Left kidney (tissue), 2 donors: ENCODE measurements around the gene TRAPPC4. TPM values are rescaled to one million over a fixed set of nuclear protein-coding genes. Genes with fewer than 3 reads are reported as not detected.
"Not testable (repeated sequence)": the region's sequence is repeated elsewhere in the genome, so short reads cannot be mapped to it uniquely, and the experiment has no call there.

Experiments
- DNase-seq: peaks from one replicate; pipeline ENCODE4 v3.0.0-alpha.2; 2013
- polyA plus RNA-seq: library from polyadenylated mRNA; unstranded; fragments of 120-200 nt; gene quantifications from one replicate; pipeline ENCODE4 v1.2.1, GENCODE V29; 2013; ENCODE audit not compliant: insufficient read length

TRAPPC4 gene
- polyA plus RNA-seq, 1 donor: 87.6 TPM

- no peak for DNase-seq
Observed at GRCh38 chr11:119011476-119012053, 7.0 kb upstream of the TRAPPC4 start.

- DNase-seq: no peak
Observed at GRCh38 chr11:119012629-119013170, 5.9 kb upstream of the TRAPPC4 start.

GRCh38 chr11:119014209-119014924 is 4.2 kb upstream of the TRAPPC4 start:
- no peak for DNase-seq

GRCh38 chr11:119015054-119015611 is 3.4 kb upstream of the TRAPPC4 start:
- no peak for DNase-seq

GRCh38 chr11:119016216-119017009 is 2.2 kb upstream of the TRAPPC4 start:
- DNase-seq: no peak

DNA sequence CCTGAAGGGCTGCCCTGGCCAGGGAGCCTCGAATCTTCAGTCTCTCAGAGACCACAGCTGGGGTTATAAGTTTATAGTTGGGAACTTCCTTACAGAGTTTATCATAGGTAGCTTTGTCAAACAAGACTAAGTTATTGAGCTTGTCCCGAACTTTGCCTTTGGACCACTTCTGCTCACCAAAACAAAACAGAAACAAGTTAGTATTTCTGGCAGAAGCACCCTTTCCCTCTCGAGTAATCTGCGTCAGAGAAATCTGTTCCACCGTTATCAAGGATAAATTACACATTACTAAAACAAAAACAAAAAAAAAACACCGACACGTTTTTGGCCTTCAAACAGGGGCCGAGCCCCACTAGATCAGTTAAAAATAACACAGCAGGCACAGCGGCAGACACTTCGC is 1.2 kb upstream of the TRAPPC4 start:
- DNase-seq: not testable (repeated sequence)

- no peak for DNase-seq
Observed at GRCh38 chr11:119019996-119020395, 1.4 kb downstream of the TRAPPC4 start.

DNA sequence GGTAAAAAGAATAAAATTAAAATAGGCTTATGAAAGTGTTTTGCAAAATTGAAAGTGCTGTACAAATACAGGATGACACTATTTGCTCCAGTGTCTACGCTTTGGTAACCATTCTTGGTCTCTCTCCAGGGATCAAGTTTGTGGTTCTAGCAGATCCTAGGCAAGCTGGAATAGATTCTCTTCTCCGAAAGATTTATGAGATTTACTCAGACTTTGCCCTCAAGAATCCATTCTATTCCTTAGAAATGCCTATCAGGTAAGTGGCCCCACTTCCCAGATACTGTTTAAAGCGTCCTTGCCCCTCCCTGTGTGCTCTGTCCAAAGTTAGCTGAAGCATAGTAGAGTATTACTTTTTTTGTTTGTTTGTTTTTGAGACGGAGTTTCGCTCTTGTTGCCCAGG is 3.1 kb downstream of the TRAPPC4 start:
- no peak for DNase-seq

- DNase-seq: no peak
Observed at GRCh38 chr11:119023741-119024140, 5.2 kb downstream of the TRAPPC4 start.

DNA sequence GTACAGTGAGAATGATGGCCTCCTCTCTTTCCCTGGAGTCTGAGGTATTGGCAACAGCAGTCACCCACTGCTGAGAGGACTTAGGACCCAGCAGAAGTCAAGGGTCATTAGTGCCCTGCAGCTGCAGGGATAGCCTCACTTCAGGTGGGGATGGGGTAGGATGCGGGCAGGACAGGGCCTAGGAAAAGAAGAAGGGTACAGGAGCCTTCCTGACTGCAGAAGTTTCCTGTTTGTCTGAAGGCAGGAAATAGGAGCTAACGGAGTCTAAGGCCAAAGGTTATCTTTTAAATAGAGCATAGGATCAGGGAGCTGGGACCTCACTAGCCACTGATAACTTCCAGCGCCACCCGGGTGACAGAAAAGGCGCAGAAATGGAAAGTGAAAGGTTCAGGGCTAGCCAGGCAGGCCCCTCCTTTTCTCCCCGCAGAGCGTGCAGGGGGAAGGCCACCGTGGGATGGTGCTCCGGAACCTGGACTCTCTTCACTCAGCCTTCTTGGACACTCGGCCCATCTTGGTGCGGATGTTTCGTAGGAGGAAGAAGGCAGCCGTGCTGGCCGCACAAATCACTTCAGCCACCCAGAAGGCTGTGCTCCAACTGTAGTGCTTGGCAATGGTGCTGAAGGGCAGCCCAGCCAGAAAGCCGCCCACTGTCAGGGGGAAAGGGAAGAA is 6.0 kb downstream of the TRAPPC4 start:
- no peak for DNase-seq

- no peak for DNase-seq
Observed at GRCh38 chr11:119025099-119025473, 6.5 kb downstream of the TRAPPC4 start.

DNA sequence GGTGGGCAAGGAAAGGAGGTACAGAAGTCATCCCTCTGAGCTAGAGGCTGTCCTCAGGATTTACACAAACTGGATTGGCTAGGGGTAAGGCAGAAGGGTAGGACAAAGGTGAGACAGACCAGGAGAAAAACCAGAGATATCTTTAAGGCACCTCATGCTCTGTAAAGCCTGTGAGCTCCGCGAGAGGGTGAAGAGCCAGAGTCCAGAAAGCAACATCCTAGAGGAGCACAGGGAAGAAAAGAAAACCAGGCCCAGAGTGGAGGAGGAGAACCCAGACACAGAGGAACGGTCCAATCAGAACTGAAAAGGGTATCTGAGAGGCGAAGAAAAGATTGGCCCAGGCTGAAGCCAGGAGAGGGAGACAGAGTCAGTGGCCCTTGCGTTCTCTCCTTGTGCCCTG is 7.0 kb downstream of the TRAPPC4 start:
- DNase-seq: no peak

- no peak for DNase-seq
Observed at GRCh38 chr11:119025978-119026766, 7.6 kb downstream of the TRAPPC4 start.

- DNase-seq: no peak
Observed at GRCh38 chr11:119026970-119027369, 8.4 kb downstream of the TRAPPC4 start.

- no peak for DNase-seq
Observed at GRCh38 chr11:119027561-119028345, 9.2 kb downstream of the TRAPPC4 start.

DNA sequence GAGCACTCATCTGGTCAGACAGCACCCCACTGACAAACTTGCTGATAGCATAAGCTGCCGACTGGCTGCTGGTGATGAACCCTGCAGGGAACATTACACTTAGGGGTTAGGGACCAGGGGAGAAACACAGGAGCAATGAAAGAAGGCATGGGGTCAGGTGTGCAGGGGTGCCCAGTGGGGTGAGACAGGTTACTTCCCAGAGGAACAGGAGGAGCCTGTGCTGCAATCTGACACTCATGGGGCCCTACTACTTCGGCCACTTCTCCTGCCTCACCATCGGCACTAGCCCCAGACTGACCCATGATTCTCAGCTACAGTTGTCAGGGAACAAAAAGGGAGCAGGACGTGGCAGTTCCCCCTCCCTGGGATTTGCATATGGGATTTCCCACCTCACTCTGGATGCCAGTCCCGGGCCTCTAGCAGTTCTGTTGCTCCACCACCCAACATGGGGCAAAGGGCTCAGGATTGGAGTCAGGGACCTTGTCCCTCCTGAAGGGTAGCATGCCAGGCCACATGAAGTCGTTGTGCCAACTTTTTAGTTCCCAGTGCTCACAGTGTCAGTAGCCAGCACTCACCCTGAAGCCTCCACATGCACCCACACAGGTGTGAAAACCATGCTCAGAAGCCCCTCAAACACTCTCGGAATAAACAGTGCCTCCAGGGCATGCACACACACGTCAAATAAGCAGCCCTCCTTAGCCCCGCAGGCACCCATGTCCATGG is 9.9 kb downstream of the TRAPPC4 start:
- no peak for DNase-seq

- DNase-seq: no peak
Observed at GRCh38 chr11:119029069-119029339, 10.4 kb downstream of the TRAPPC4 start.

GRCh38 chr11:119029340-119030028 is 10.9 kb downstream of the TRAPPC4 start:
- peak; percentile 54 for DNase-seq

DNA sequence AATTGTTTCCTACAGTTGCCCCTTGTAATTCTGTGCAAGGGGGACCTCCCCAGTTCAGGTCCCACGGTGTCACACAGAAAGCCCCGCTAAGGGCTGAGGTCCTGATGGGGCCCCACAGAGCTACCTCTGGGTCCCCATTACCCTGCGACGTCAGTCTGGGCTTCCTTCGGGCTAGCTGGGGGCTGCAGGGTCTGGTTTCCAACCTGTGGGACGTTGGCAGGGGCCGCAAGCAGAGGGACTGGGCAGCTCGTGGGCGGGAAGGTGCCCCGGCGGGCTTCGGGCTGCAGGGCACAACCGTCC is 11.4 kb downstream of the TRAPPC4 start:
- no peak for DNase-seq
